Stimulated activated CD8-positive, alpha-beta memory T cell treated with anti-CD3 and anti-CD28 coated beads, Interleukin-15, amount 100 ng/mL, for 48 hours (primary cell): ENCODE measurements around the gene CLASP1.
"Not testable (repeated sequence)": the region's sequence is repeated elsewhere in the genome, so short reads cannot be mapped to it uniquely, and the experiment has no call there.

Experiments
- DNase-seq, 2 donors: peaks; one replicate each; pipeline ENCODE4 v3.0.0-alpha.2; 2020; ENCODE audit warnings: low read depth in 2 of 2

Gene CLASP1

DNA sequence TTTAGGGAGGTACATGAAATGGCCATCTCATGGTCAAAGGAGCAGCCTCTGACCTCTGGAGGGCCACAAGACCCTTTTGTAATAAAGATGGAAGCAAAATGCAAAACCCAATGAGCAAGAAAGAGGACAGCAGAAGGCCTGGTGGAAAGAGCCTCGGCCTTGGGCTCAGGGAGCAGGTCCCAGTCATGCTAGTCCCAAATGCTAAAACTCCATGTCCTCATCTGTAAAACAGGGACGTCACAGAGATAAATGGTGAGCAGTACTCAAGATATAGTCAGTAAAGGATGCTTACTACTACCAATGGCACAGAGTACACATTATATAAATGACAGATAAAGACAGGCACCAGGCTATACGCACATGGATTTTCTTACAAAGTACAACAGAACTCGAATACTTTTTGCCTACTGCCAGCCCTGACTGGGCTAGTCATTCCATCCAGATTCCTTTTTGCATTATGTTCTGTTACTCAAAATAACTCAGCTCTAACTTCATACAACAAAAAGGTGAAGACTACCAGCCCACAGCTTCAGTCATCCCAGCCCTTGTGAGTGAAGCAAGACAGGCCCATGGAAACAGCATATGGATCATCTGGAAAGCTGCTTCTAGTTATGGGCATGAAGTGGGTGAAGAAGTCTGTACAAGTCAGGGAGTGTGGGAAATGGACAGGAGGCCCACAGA is 299.4 kb downstream of the CLASP1 start:
- no peak for DNase-seq

DNA sequence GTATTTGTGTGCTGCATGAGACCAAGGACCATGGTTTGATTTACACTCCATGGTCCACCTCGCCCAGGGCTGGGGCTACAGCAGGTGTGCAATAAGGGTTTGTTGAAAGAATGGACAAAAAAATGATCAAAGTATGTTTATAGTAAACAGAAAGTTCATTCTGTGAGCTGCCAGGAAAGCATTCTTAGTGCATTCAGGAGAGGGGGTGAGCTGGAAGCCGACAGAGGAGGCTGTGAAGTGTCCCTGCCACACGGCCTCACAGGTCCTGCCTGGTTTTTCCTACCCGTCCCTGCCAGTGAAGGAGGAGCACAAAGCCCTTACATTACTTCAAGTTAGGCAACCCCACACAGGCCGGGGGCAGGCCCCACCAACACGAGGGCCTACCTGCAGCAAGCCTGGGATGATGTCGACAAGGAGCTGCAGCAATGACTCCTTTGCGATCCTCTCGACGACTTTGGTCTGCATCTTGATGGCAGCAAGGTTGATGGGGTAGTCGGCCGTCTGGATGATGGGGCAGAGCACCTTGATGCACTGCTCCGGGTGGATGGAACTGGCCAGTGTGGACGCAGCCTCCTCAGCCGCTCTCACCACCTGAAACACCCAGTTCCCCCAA is 301.0 kb downstream of the CLASP1 start:
- no peak for DNase-seq

DNA sequence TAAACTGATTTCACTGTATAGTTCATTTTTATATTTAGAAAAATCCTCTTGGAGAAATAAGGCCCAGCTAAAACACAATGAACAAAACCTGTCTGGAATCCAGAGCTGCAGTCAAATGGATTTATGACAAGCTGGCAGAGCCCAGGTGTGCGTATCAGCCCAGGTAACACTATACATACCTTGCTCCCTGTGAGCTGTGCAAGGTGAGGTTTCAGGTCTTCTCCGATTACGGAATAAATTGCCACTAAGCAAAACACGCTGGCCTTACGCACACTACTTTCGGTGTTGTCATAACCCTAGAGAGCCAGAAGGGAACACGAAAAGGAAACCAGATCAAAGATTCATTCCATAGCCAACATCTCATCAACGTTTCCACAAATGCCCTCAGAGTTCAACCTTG is 302.4 kb downstream of the CLASP1 start:
- no peak for DNase-seq

DNA sequence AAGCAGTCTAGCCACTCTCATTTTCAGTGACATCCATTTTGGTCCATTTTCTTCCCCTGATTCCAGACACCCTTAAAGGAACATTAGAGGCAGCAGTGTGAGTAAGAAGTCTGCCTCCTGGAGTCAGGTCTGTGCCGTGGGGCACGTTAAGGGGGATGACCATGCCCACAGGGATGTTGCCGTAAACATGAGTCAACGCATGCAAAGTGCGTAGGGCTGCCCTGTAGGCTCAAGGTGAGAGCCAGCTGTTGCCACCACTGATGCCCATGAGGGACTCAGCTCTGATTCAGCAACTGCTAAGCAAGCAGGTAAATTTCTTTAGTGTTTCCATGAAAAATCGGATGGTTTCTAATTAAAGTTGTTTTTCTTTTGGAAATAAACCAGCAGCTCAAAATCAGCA is 302.9 kb downstream of the CLASP1 start:
- DNase-seq = no peak

DNA sequence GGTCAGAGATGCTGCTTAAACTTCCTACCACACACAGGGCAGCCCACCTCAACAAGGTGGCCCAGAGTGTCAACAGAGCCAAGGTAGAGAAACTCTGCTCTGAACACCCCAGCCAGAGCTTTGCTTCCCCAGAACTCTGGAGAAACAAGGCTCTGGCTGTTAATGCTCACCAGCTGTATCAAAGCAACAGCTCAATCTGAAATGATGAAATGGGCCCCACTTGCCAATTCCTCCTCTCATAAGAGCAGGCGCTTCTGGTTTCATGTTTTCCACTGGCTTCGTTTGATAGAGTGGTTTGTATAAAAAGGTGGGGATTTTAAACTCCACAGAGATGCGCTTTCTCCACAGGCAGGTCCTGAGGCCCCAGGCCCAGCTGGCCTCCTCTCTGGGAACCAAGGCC is 303.4 kb downstream of the CLASP1 start:
- DNase-seq = no peak

DNA sequence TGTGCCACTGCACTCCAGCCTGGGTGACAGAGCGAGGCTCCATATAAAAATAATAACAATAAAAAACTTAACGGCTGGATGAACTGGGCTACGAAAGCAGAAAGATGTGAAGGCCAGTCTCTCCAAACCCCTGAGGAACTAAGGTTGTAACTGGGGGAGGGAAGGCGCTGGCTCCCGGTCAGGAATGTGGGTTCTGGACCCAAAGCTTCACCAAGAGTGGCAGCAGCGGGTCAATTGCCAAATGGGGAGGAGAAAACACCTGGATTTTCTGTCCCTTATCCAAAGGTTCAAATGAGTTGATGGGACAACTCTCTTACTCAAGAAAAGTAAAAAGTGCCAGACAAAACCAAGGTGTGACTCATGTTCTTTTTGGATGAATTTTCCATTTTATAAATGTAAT is 304.2 kb downstream of the CLASP1 start:
- no peak for DNase-seq

DNA sequence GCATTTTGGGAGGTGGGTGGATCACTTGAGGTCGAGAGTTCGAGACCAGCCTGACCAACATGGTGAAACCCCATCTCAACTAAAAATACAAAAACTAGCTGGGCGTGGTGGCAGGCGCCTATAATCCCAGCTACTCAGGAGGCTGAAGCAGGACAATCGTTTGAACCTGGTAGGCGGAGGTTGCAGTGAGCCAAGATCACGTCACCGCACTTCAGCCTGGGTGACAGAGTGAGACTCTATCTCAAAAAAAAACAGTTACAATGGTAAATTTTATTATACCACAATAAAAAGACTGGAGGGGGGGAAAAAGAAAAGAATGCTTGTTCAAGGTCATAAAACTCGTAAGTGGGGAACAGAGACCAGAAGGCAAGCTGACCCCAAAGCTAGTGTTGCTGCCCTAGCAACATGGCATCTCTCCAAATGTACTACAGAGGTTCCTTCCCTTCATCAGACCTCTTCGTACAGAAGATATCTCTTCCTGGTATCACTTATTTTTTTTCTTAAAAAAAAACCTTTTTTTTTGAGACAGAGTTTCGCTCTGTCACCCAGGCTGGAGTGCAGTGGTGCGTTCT is 305.3 kb downstream of the CLASP1 start:
- DNase-seq = not testable (repeated sequence)

DNA sequence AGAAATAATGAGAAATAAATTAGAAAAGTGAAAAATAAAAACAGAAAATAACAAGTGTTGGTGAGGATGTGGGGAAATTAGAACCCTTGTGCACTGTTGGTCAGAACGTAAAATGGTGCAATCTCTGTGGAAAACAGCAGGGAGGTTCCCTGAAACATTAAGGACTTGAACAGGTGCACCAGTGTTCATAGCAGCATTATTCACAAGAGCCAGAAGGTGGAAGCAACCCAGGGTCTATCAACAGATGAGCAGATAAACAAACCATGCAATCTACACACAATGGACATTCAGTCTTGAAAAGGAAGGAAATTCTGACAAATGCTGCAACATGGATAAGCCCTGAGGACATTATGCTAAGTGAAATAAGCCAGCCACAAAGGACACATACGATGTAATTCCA is 306.1 kb downstream of the CLASP1 start:
- DNase-seq = no peak

DNA sequence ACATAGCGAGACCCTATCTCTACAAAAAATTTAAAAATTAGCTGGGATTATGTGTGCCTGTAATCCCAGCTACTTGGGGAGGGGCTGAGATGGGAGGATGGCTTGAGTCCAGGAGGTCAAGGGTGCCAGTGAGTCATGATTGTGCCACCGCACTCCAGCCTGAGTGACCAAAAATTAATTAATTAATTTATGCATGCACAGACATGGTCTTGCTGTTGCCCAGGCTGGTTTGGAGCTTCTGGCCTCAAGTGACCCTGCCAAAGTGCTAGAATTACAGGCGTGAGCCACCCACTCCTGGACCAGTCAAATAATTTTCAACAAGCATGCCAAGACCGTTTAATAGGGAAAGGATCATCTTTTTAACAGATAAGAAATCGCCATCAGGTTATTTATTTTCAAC is 306.5 kb downstream of the CLASP1 start:
- no peak for DNase-seq

DNA sequence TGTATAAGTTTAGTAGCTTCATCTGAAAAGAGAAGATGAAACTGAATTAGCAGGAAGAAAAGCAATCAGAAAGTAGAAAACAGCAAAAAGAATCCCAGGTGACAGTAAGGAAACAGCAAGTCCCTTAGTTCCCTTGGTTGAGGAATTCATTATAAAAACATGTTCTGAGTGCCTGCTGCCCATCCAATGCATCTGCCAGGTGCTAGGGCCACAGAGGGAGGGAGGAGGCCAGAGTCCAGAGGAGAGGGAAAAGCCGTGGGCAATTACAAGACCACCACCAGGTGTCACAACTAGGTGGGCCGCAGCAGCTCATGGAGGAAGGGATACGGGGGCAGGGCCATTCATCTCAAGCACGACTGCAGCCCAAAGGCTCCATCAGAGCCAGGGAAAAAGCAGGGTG is 308.3 kb downstream of the CLASP1 start:
- DNase-seq = no peak

DNA sequence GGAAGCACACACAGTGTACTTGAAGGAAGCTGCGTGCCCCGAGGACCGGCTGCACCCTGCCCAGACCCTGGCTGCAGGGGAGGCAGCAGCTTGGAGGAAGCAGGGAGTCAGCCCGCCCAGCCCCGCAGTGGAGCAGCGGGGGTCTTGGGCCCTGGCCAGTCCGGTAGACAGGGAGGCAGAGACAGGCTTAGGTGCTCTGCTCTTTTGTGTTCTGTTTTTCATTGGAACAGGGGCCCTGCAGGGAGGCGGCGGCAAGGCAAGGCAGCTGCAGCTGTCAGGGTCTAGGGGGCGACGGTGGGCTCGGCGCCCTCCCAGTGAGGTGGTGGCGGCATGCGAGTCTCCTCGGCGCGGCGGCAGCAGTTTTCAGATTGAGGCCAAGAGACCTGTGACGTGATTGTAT is 311.0 kb downstream of the CLASP1 start:
- DNase-seq = no peak

DNA sequence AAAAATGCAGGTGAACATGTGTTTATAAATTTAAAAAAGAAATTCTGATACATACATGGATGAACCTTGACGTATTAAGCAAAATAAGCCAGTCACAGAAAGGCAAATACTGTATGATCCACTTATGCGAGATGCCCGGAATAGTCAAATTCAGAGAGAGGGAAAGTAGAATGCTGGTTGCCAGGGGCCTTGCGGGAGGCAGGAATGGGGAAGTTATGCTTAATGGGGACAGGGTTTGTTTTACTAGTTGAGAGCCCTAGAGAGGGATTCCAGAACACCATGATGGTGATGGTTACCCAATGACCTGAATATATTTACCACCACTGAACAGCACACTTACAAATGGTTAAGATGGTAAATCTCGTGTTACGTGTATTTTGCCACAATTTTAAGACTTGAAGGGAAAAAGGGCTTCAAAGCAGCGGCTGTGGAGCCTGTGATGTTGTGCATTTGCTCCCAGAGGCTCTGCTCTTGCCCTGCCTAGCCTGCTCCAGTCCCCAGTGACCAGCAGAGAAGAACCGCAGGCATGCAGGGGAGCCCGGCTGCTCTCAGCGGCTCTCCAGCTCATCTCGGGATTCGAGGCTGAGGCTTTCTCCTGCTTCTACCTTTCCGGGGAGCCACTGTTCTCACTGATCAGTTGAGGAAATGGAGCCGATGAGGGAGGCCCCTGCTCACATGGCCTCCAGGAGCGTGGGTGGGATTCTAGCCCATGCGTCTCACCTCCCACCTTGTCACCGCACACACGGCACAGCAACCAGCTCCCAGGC is 312.6 kb downstream of the CLASP1 start:
- no peak for DNase-seq

DNA sequence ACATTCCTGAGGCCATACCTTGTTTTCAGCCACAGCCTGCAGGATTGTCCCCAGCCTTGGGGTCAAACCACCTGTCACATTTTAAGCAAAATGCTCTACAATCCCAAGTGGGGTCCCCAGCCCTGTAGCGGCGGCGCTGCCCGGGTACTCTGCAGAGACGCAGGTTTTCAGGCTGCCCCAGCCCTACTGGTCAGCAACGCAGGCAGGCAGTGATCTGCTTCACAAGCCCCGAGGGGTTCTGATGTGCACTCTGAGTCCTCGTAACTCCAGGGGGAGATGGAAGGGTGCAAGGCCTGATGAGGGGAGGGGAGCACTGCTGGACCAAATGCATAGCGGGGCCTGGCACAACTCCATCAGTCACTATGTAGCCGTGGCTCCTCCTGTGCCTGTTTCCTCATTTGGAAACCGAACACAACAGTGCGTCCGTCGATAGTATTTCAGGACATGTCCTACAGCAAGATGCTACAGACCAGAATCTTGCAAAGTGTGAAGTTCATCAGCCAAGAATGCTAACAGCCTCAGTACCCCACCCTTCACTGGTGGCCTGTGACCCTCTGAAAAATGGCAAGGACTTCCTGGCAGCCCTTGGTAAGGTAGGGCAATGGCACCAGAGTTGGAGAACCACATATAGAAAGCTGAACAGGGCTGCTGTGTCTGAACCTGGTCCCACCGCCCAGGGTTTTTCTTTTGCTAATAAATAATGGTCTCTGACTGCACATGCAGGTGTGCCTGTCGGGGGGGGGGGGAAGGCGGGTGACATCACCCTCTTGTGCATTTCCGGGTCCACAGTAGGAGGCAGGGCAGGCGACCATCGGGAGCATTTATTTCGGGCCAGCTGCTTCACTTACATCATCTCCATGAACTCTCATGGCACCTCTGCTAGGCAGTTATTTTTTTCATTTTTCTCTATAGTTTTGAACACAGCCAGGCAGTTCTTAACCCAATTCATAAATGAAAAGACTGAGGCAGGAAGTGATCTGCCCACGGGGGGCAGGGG is 313.7 kb downstream of the CLASP1 start:
- no peak for DNase-seq

DNA sequence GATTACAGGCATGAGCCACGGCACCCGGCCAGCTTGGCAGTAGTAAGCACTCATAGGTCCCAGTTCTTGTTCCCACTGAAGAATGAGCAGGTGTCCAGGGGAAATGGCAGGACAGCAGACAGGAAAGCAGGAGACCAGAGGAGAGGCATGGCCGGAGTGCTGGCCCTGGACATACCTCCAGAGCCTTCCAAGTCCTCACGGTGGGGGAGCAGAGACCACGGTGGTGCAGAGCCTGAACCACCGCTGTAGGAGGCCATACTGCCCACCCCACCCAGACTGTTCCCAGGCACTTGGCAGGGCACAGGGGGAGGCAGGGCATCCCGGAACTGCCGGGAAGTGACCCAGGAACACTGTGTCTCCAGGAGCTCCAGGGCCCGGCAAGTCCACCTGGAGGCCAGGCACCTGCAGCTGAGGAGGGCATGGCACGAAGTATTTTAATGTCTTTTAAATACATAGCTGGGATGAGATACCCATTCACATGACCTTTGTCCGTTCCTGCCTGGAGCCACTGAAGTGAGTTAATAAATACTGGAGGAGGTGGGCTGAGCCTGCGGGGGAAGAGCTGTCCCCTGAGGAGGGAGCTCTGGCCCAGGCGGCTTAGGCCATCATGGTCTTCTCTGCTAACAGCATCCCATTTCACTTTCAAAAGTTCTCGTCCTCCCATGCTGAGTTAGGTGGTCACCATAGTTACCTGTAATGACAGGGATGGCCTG is 314.5 kb downstream of the CLASP1 start:
- no peak for DNase-seq

DNA sequence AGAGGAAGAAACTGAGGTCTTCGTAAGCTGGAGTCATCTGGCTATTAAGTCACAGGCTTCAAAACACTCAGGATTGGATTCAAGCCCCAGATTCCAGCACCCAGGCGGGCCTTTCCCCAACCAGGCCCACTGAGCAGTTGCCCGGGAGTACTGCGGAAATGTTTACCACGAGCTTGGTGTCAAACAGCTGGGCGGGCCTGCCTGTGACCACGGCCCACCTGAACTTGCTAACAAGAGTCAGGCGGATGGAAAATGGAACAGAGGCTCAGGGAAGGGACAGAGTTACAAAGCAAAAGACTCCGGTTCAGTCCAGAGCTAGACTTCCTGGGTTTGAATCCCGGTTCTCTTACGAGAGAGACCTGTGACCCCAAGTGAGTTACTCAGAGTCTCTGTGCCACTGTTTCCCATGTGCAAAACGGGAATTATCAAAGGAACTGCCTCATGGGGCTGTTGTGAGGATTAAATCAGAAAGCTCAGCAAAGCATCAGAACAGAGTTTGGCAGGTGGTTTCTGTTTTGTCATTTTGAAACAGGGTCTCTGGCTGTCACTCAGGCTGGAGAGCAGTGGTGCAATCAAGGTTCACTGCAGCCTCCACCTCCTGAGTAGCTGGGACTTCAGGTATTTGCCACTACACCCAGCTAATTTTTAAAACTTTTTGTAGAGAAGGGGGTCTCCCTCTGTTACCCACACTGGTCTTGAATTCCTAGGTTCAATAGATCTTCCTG is 315.3 kb downstream of the CLASP1 start:
- no peak for DNase-seq

DNA sequence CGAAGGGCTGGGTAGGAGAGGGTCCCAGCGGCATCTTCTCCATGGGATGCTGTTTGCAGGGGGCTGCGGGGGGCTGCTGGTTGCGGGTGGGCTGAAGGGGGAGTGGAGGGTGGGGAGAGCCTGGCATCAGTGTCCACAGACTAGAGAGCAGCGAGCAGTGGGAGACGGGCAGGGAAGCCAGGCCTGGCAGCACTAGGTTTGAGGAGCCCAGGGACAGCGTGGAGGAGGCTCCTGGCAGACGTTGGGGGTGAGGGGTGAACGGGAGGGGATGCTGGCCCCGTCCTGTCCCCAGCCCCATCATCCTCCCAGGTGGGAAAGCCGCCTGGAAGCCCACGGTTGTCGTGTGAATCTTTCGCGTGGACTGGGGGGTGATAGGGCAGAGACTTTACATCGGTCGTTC is 316.0 kb downstream of the CLASP1 start:
- no peak for DNase-seq

DNA sequence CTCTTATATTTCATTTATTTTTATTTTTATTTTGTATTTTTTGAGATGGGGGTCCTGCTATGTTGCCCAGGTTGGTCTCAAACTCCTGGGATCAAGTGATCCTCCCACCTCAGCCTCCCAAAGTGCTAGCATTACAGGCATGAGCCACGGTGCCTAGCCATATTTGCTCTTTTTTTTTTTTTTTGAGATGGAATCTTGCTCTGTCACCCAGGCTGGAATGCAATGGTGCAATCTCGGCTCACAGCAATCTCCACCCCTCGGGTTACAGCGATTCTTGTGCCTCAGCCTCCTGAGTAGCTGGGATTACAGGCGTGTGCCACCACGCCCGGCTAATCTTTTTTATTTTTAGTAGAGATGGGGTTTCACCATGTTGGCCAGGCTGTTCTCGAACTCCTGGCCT is 317.9 kb downstream of the CLASP1 start:
- DNase-seq = not testable (repeated sequence)

DNA sequence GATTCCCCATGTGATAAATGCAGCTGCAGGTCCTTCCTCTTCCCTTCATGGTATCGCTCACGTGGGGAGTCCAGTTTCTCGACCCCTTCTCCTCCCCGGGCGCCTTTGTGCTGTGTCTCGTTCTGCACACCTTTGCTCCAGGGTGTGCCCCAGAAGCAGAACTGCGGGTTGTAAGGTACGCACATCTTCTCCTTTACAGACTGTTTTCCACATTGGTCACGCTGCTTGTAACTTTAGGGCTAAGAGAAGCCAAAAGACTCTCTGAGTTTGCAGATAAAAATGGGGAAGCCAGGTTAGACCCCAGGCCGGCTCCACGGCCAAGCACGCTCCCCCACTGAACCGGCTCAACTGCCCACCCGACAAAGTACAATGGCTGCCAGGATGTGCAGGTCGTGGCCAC is 318.3 kb downstream of the CLASP1 start:
- DNase-seq = no peak

DNA sequence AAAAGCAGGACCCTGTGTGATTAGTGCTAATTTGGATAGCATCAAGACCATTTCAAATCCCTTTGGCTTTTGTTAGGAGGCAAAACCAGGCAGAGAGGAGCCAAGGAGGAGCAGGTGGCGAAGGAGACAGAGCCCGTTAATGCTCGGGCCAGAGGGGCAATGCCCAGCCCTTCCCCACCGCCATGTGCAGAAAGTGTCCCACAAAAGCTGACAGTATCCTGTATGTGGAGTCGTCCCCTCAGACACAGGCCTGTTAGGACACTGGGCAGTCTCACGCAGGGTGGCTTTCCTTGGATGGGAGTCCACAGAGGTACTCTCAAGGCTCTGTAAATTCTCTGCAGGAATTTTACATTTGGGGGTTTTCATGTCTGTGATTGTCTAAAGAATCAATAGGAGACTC is 319.5 kb downstream of the CLASP1 start:
- DNase-seq = no peak

DNA sequence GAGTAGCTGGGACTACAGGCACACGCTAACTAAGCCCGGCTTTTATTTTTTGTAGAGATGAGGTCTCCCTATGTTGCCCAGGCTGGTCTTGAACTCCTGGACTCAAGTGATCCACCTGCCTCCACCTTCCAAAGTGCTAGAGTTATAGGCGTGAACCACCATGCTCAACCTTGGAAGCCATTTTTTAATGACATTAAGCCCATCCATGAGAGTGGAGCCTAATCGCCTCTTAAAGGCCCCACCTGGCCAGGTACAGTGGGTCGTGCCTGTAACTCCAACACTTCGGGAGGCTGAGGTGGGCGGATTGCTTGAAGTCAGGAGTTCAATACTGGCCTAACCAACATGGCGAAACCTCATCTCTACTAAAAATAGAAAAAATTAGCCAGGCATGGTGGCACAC is 322.6 kb downstream of the CLASP1 start:
- DNase-seq = no peak
